Measurements from ENCODE around the gene SLC25A29.

Gene SLC25A29

DNA sequence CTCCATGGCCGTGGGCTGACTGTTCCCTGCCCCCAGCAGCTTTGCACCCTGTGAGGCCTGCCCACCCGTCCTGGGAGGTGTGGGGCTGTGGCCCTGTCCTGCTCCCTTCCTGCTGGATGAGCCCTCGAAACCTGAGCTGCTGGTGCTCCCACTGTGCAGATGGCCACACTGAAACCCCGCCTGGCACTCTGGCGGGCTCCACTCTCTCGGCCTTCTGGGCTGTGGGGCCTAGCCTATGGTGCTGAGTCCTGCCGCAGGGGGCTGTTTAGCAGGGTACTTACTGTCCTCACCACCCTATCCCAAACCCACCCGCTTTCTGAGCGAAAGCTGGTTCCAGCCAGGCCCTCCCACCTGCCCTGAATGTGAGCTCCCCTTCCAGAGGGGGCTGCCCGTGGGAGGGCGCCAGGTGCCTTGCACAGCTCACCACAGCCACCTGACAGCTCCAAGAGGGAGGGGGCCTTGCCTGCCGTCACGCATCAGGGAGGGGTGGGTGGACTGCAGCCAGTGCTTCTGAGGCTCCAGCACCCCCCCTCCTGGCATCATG lies 24.2 kb upstream of the SLC25A29 start:
- TF ChIP-seq, protein P1, sequence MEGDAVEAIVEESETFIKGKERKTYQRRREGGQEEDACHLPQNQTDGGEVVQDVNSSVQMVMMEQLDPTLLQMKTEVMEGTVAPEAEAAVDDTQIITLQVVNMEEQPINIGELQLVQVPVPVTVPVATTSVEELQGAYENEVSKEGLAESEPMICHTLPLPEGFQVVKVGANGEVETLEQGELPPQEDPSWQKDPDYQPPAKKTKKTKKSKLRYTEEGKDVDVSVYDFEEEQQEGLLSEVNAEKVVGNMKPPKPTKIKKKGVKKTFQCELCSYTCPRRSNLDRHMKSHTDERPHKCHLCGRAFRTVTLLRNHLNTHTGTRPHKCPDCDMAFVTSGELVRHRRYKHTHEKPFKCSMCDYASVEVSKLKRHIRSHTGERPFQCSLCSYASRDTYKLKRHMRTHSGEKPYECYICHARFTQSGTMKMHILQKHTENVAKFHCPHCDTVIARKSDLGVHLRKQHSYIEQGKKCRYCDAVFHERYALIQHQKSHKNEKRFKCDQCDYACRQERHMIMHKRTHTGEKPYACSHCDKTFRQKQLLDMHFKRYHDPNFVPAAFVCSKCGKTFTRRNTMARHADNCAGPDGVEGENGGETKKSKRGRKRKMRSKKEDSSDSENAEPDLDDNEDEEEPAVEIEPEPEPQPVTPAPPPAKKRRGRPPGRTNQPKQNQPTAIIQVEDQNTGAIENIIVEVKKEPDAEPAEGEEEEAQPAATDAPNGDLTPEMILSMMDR (conservative IDR thresholded peaks at IDR 0.05; ENCODE audit: low read depth, low read length) = no peak
- H3K4me3 ChIP-seq (ENCODE audit: low read depth, low read length) = no peak overlapping the region
- no peak for DNase-seq (ENCODE audit: low read depth)

DNA sequence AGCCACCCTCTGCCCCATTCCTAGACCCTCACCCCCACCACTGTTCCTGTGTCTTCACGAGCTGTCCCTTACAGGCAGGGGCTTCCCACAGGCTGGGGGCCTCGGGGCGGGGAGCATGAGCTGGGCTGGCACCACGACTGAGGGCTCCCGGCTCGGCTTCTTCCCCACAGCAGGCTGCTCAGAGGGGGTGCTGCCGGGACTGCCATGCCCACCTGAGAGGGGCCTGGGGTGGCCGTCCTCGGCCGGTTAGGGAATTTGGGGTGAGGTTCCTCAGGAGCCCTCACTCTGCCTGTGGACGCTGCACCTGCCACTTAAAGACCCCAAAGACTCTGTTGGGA lies 23.7 kb upstream of the SLC25A29 start:
- TF ChIP-seq, protein P1 (conservative IDR thresholded peaks at IDR 0.05; ENCODE audit: low read depth, low read length) = no peak
- no peak for DNase-seq (ENCODE audit: low read depth)

DNA sequence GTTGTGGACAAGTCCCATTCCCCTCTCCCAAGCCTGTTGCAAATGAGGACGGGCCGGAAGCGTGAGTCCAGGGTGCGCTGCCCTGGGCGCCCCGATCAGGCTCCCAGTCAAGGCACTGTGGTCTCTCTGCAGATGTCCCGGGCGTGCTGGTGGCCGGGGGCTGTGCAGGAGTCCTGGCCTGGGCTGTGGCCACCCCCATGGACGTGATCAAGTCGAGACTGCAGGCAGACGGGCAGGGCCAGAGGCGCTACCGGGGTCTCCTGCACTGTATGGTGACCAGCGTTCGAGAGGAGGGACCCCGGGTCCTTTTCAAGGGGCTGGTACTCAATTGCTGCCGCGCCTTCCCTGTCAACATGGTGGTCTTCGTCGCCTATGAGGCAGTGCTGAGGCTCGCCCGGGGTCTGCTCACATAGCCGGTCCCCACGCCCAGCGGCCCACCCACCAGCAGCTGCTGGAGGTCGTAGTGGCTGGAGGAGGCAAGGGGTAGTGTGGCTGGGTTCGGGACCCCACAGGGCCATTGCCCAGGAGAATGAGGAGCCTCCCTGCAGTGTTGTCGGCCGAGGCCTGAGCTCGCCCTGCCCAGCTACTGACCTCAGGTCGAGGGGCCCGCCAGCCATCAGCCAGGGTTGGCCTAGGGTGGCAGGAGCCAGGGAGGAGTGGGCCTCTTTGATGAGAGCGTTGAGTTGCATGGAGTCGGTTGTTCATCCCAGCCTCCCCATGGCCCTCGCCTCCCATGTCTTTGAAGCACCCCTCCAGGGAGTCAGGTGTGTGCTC lies 23.2 kb upstream of the SLC25A29 start:
- H3K4me3 ChIP-seq (ENCODE audit: low read depth, low read length) = no peak overlapping the region
- TF ChIP-seq, protein P1 (conservative IDR thresholded peaks at IDR 0.05; ENCODE audit: low read depth, low read length) = no peak
- DNase-seq (ENCODE audit: low read depth) = no peak

More for the DNA sequence above, 23.7 kb upstream of the SLC25A29 start:
- no peak overlapping the region for H3K4me3 ChIP-seq (ENCODE audit: low read depth, low read length)

DNA sequence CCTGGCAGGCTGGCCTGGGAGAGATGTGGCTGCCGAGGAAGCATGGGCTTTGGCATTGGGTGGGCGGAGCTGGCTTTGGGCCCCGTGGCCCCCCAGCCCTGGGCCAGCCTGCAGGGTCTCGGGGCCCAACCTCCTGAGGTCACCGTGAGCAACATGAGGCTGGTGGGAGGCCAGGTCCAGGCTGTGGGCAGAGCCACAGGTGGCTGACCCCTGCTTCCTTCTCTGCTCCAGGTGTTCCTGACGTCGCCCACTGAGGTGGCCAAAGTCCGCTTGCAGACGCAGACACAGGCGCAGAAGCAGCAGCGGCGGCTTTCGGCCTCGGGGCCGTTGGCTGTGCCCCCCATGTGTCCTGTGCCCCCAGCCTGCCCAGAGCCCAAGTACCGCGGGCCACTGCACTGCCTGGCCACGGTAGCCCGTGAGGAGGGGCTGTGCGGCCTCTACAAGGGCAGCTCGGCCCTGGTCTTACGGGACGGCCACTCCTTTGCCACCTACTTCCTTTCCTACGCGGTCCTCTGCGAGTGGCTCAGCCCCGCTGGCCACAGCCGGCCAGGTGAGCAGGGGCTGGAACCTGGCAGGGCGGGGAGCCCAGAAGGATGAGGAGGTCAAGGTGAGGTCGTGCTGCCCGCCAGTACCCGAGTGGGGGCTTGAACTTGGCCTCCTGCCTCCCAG lies 22.4 kb upstream of the SLC25A29 start:
- TF ChIP-seq, protein P1 (conservative IDR thresholded peaks at IDR 0.05; ENCODE audit: low read depth, low read length) = no peak
- H3K4me3 ChIP-seq (ENCODE audit: low read depth, low read length) = no peak overlapping the region
- no peak for DNase-seq (ENCODE audit: low read depth)

DNA sequence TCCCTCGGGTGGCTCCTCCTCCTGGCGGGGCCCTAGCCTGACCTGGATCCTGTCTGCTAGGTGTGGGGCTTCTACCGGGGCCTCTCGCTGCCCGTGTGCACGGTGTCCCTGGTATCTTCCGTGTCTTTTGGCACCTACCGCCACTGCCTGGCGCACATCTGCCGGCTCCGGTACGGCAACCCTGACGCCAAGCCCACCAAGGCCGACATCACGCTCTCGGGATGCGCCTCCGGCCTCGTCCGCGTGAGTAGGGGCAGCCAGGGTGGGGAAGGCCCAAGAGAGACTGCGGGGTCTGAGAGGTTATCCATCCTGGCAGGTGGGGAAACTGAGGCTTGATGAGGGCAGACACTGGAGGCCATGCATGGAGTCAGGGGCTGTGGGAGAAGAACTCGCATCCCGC lies 20.9 kb upstream of the SLC25A29 start:
- DNase-seq (ENCODE audit: low read depth) = no peak
- no peak overlapping the region for H3K4me3 ChIP-seq (ENCODE audit: low read depth, low read length)
- TF ChIP-seq, protein P1 (conservative IDR thresholded peaks at IDR 0.05; ENCODE audit: low read depth, low read length) = no peak

DNA sequence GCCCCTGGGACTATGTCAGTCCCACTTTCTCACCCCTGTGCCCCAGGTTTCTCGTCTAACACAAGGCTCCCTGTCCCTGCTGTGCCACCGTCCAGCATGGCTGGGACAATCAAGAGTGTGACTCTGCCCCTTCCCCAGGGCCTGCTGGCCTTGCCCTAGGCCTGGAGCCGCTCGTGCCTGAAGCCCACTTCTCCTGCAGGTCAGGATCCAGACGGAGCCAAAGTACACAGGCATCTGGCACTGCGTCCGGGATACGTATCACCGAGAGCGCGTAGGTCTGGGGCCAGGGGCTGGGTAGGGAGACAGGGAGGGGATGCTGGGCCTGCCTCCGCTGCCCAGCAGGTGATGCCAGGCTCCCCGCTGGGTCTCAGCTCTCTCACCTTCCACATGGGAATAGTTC lies 19.7 kb upstream of the SLC25A29 start:
- no peak for DNase-seq (ENCODE audit: low read depth)
- no peak overlapping the region for H3K4me3 ChIP-seq (ENCODE audit: low read depth, low read length)
- TF ChIP-seq, protein P1 (conservative IDR thresholded peaks at IDR 0.05; ENCODE audit: low read depth, low read length) = no peak

Data from choroid plexus epithelial cell (primary cell).